Right lobe of liver (tissue), 6 donors: ENCODE results near the gene RAB3GAP1. TPM values are rescaled to one million over a fixed set of nuclear protein-coding genes. Genes with fewer than 3 reads are reported as not detected.
"Not testable (repeated sequence)": the region's sequence is repeated elsewhere in the genome, so short reads cannot be mapped to it uniquely, and the experiment has no call there.

Experiments used
- ATAC-seq, 4 donors: fragments of 200-7000 bp; cut with Tn5 transposase; one replicate each; pipeline ENCODE4 v1.9.1; 2020; ENCODE audit warnings: mild to moderate bottlenecking in 4 of 4, moderate library complexity in 4 of 4
- DNase-seq, 3 donors: peaks; one replicate each; pipeline ENCODE4 v3.0.0-alpha.2; 2020
- H3K27ac ChIP-seq, 3 donors: fragments of 200-600 bp; one replicate each; pipeline ENCODE4 v1.8.0; 2022
- H3K27me3 ChIP-seq, 2 donors: fragments of 200-600 bp; one replicate each; pipeline ENCODE4 v1.8.0; 2022
- H3K36me3 ChIP-seq, 4 donors: fragments of 200-600 bp; sonication (generic) in 1 of 4; one replicate each; pipeline versions ENCODE4 v1.5.1 to v1.8.0; 2017 to 2022; ENCODE audit warnings: control low read depth in 1 of 4
- H3K4me1 ChIP-seq, 4 donors: fragments of 200-600 bp; sonication (generic) in 1 of 4; one replicate each; pipeline versions ENCODE4 v1.5.1 to v1.8.0; 2017 to 2022; ENCODE audit warnings: control low read depth in 1 of 4
- H3K4me3 ChIP-seq, 3 donors: fragments of 200-600 bp; one replicate each; pipeline ENCODE4 v1.8.0; 2022
- H3K9me3 ChIP-seq, 4 donors: fragments of 200-600 bp; sonication (generic) in 1 of 4; one replicate each; pipeline versions ENCODE4 v1.5.1 to v1.8.0; 2017 to 2022; ENCODE audit warnings: control low read depth in 1 of 4
- CTCF ChIP-seq, 4 donors: fragments of 200-600 bp in 3 of 4; fragments of 450-650 bp in 1 of 4; IDR thresholded peaks; one replicate each; pipeline versions ENCODE4 v1.5.1 to v1.8.0; 2016 to 2022; ENCODE audit warnings: antibody characterized with exemption in 4 of 4, mild to moderate bottlenecking in 2 of 4
- POLR2A ChIP-seq: fragments of 450-650 bp; IDR thresholded peaks from one replicate; pipeline ENCODE4 v1.6.1; 2017; ENCODE audit warnings: antibody characterized with exemption, mild to moderate bottlenecking
- WGBS: methylation state at CpG from one replicate; pipeline ENCODE4 v1.1.6; 2018; ENCODE audit warnings: low coverage, low lambda C conversion rate; ENCODE audit not compliant: insufficient coverage; ENCODE audit errors: missing lambda C conversion rate; 5-methylcytosine and 5-hydroxymethylcytosine counted together
- intact Hi-C, 2 donors: fragments of 100-400 bp; cut with DNase I; formaldehyde crosslinking; loops; one replicate each; pipeline versions ENCODE4 v1.11.2 to v1.14.1; 2022
- total RNA-seq, 6 experiments: library from RNA; depleted of rRNA in 2 of 6; stranded (reverse); fragments of >200 nt in 2 of 6; fragmentation: NEBNext Ultra II Directional in 3 of 6; extraction: Animal tissue kit (Norgen Biotek cat#: 25700) in 3 of 6; gene quantifications; one replicate each; pipeline versions ENCODE4 v1.1.0 to v1.2.4, GENCODE V29; 2016 to 2023
- donor health status: DM: no; HTN: yes; CAD: no.
- donor health status: DM: no; HTN: no; CAD: no.
- donor health status: DM: no; HTN: no; CAD: no.
- donor health status: DM: no; HTN: yes; CAD: no.
- donor health status: DM: no; HTN: yes; CAD: no.

RAB3GAP1 gene
- total RNA-seq, 6 experiments from 2014 or later, result 13.9 to 17.8 (median 15.9) TPM

GRCh38 chr2:135074216-135074615 lies 22.1 kb downstream of the RAB3GAP1 start:
- no peak for TF ChIP-seq CTCF (IDR thresholded peaks at IDR 0.05)
- no peak for TF ChIP-seq POLR2A
- Histone ChIP-seq H3K27ac (no peak overlapping the region), H3K4me1 (no peaks in the 10 kb centered on the region), H3K4me3 (no peak overlapping the region), H3K36me3 (no peaks in the 10 kb centered on the region), H3K9me3 (peaks cover 0 to 5% (median 0%) of the 10 kb centered on the region in 4 donors), H3K27me3 (no peaks in the 10 kb centered on the region)
- 54% methylated on average over 2 of the region's 3 CpGs for WGBS
- DNase-seq (no peak), ATAC-seq (peak; percentile 31 to 69 (median 51))
- intact Hi-C loops, result no loop called here

- 96% methylated on average over 2 of the region's 2 CpGs for WGBS
- intact Hi-C loops, result no loop called here
- H3K9me3 ChIP-seq, result peaks cover 0 to 5% (median 0%) of the 10 kb centered on the region in 4 donors
These were observed 24.5 kb downstream of the RAB3GAP1 start for GRCh38 chr2:135076556-135076955.

GRCh38 chr2:135078417-135078816 lies 26.3 kb downstream of the RAB3GAP1 start:
- ATAC-seq (no peak), DNase-seq (no peak)
- H3K27me3 ChIP-seq, result no peaks in the 10 kb centered on the region
- no peaks in the 10 kb centered on the region for H3K4me1 ChIP-seq
- intact Hi-C loops, result no loop called here
- TF ChIP-seq CTCF (IDR thresholded peaks at IDR 0.05) (no peak), POLR2A (no peak)
- no peaks in the 10 kb centered on the region for H3K9me3 ChIP-seq
- H3K4me3 ChIP-seq, result no peak overlapping the region
- no peak overlapping the region for H3K27ac ChIP-seq
- H3K36me3 ChIP-seq, result no peaks in the 10 kb centered on the region

More at GRCh38 chr2:135076556-135076955, 24.5 kb downstream of the RAB3GAP1 start:
- Histone ChIP-seq H3K27me3 (no peaks in the 10 kb centered on the region), H3K4me1 (no peaks in the 10 kb centered on the region), H3K4me3 (no peak overlapping the region), H3K36me3 (no peaks in the 10 kb centered on the region), H3K27ac (no peak overlapping the region)
- DNase-seq (no peak), ATAC-seq (no peak)
- no peak for TF ChIP-seq POLR2A
- TF ChIP-seq CTCF (IDR thresholded peaks at IDR 0.05), result no peak

GRCh38 chr2:135086222-135086621 lies 34.1 kb downstream of the RAB3GAP1 start:
- Histone ChIP-seq H3K4me3 (no peak overlapping the region), H3K27me3 (no peaks in the 10 kb centered on the region), H3K27ac (no peak overlapping the region), H3K4me1 (peaks cover 0 to 8% (median 4%) of the 10 kb centered on the region in 4 donors), H3K36me3 (no peaks in the 10 kb centered on the region), H3K9me3 (no peaks in the 10 kb centered on the region)
- intact Hi-C loops, result no loop called here
- DNase-seq (no peak), ATAC-seq (no peak)
- WGBS, result 69% methylated on average over 2 of the region's 2 CpGs
- no peak for TF ChIP-seq CTCF (IDR thresholded peaks at IDR 0.05)
- no peak for TF ChIP-seq POLR2A

- intact Hi-C loops, H3K27ac ChIP-seq, ATAC-seq, H3K36me3 ChIP-seq, H3K27me3 ChIP-seq, H3K4me3 ChIP-seq, DNase-seq, H3K9me3 ChIP-seq: not testable (repeated sequence)
- 92% methylated on average over 3 of the region's 4 CpGs for WGBS
- peaks cover 0 to 19% (median 8%) of the 10 kb centered on the region in 4 donors for H3K4me1 ChIP-seq
These were observed 37.5 kb downstream of the RAB3GAP1 start for GRCh38 chr2:135089597-135089996.
